ENCODE data around the gene NUP88.

- TF ChIP-seq POLR2AphosphoS5 (IDR thresholded peaks at IDR 0.05; ENCODE audit: low read depth, low read length) (no peak), SPI1 (IDR thresholded peaks at IDR 0.05; ENCODE audit: low read depth, low read length) (no peak), POLR2A (IDR thresholded peaks at IDR 0.05; ENCODE audit: low read depth, low read length) (no peak), TAF1 (IDR thresholded peaks at IDR 0.05; ENCODE audit: low read depth, low read length) (no peak), POU2F2 (IDR thresholded peaks at IDR 0.05; ENCODE audit: low read depth, low read length) (no peak)
Measured at GRCh38 chr17:5424909-5425308, 5.4 kb upstream of the NUP88 start.
